DOHH2 (cell line): ENCODE data around the gene CBX6.

Source experiments
- EZH2phosphoT487 ChIP-seq: fragments of 200-600 bp; sonication (generic); IDR thresholded peaks from 2 replicates; pipeline ENCODE4 v1.6.1; 2017; ENCODE audit warnings: borderline replicate concordance, mild to moderate bottlenecking, antibody characterized with exemption, low read length, moderate library complexity, mixed read lengths
- TF ChIP-seq, protein P1 (sequence below): fragments of 200-600 bp; sonication (generic); IDR thresholded peaks from one replicate; pipeline ENCODE4 v1.5.1; 2014; ENCODE audit warnings: antibody characterized with exemption, mild to moderate bottlenecking, low read depth, low read length; ENCODE audit not compliant: poor library complexity, severe bottlenecking

DNA sequence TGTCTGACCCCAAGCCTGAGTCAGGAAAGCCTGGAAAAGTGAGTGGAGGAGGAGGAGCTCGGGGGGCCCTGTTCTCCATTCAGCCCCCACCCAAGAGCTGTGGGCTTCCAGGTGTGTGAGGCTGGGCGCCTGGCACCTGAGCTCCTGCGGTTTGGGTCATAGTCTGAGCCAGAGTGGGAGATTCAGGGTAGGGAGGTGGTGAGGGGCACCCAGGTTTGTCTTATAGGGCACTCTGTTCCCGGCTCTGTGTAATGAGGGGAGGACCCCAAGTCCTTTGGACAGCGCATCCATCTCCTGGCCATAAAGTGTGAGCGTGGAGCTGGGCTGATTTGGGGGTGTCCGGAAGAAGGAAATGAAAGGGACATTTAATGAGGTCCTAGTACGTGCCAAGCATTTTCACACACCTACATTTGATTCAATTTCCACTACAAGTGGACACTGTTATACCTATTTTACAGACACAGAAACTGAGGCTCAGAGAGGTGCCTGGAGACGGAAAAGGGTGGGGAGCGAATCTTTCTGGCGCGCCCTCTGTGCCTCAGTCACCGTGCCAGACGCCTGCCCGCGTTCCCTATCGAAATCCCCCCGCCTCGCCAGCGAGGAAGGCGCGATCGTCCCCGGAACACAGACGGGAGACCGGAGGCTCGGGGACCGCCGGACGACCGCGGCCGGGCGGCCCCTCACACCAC is 29.4 kb downstream of the CBX6 start:
- TF ChIP-seq, protein P1, sequence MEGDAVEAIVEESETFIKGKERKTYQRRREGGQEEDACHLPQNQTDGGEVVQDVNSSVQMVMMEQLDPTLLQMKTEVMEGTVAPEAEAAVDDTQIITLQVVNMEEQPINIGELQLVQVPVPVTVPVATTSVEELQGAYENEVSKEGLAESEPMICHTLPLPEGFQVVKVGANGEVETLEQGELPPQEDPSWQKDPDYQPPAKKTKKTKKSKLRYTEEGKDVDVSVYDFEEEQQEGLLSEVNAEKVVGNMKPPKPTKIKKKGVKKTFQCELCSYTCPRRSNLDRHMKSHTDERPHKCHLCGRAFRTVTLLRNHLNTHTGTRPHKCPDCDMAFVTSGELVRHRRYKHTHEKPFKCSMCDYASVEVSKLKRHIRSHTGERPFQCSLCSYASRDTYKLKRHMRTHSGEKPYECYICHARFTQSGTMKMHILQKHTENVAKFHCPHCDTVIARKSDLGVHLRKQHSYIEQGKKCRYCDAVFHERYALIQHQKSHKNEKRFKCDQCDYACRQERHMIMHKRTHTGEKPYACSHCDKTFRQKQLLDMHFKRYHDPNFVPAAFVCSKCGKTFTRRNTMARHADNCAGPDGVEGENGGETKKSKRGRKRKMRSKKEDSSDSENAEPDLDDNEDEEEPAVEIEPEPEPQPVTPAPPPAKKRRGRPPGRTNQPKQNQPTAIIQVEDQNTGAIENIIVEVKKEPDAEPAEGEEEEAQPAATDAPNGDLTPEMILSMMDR, result no peak
- TF ChIP-seq EZH2phosphoT487, result peak; percentile 54; the same call in 1 of the 2 replicates
